Stimulated activated CD4-positive, alpha-beta T cell treated with anti-CD3 and anti-CD28 coated beads, Interleukin-4, amount 100 ng/mL, for 48 hours (primary cell): ENCODE measurements around the gene DMD.
"Not testable (repeated sequence)": the region's sequence is repeated elsewhere in the genome, so short reads cannot be mapped to it uniquely, and the experiment has no call there.

Source experiments
- DNase-seq, 2 donors: peaks; one replicate each; pipeline ENCODE4 v3.0.0-alpha.2; 2020; ENCODE audit warnings: low read depth in 2 of 2

Gene DMD

DNA sequence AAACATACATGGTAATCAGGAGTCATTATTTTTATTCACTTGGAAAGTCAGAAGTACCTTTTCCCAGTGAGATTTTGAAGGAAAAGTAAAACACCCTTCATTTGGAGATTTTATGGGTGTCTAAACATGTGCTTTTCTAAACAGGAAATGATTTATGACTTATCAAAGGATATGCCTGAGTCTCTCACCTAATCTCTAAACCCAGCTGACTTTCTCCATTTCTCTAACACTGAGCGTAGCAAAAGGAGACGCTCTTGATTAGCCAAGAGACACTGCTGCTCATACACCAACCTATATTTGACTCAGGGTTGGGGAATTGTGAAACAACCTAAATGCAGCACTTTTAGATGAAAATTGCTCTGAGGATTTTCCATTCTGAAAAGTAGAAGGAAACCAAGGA lies 1671.0 kb downstream of the DMD start:
- DNase-seq = no peak

DNA sequence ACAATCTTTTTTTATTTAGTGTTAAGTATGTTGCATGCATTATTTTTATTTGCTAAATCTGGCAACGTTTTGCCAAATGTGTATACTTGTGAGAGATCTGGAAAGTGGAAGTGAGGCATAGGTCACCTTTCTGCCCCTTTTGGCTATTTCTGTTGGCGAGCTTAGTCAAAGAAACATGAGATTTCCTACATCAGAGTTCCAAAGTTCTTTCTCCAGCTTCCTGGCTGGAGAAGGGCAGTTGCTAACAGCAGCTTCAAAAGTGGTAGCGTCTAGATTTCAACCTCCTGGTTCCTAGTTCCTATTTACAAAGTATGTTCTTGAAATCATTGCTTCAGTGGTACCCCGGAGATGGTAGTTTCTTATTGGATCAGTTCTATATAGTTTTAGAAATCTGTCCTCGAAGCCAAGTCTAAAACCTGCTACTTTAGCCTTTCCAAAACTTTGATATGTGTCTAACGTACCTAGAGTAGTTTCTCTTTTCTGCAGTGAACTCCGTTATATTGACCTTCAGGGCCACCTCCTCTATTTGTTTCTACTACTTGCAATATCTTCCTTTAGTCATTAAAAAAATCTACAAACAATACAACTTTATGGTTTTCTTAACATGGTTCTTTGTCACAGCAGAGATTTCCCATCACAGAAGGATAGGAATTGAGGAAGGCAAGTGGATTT lies 1683.8 kb downstream of the DMD start:
- no peak for DNase-seq

DNA sequence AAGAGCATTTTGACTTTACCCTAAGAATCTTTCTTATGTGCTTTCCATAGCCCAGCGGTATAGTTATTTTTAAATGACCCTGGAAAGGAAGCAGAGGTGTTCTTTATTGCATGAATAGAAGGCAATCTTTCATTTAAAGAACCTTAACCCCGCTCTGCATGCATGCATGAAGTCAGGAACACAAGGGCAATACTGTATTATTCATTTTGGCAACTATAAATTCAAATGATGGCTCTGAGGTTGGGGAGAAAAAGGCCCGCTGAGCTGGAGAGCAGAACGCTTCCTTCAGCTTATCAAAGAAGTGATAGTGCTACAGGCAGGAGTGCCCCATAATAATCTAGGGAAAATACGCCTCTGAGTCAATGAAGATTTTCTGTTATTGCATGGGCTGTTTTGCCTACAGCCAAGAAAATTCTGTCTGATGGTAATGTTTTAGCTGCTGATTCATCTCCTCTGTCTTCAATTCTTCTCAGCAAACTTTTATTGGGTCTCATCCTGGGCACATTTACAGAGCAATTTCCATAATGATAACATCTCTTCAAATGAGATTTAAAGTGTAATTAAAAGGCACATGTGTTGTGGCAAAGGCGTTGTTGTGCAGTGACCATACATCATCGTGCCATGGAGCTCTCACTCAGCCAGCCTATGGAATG lies 1687.3 kb downstream of the DMD start:
- no peak for DNase-seq

DNA sequence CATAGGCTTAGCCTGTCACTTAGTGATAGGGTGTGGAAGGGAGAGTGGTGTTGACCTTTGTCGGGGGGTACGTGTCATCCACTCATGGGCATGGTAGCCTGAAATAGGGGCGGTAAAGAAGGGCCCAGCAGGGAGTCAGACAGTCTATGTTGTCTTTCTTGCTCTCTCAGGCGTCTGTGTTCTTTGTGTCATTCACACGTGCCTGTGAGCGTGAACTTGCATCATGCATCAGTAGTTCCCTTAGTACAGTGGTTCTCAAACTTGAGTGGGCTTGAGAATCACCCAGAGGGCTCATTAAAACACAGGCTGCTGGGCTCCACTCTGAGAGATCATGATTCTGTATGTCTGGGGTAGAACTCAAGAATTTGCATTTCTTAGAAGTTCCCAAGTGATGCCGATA lies 1688.6 kb downstream of the DMD start:
- DNase-seq = no peak

DNA sequence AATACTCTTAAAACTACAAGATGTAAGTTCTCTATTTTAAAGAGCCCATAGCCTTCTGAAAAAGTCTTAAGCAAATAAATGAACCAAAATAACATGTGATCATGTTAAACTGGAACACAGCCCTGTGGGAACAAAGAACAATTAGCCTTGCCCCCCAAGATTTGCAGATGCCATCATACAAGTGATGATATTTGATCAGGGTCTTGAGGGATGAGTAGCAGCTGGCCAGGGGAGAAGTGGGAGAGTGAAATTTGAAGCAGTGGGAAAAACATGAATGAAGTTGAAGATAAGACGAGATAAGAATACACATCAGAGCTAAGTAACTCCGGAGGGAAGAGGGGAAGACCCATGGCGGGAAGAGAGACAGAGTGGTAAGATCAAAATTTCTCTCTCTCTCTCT lies 1689.4 kb downstream of the DMD start:
- no peak for DNase-seq

DNA sequence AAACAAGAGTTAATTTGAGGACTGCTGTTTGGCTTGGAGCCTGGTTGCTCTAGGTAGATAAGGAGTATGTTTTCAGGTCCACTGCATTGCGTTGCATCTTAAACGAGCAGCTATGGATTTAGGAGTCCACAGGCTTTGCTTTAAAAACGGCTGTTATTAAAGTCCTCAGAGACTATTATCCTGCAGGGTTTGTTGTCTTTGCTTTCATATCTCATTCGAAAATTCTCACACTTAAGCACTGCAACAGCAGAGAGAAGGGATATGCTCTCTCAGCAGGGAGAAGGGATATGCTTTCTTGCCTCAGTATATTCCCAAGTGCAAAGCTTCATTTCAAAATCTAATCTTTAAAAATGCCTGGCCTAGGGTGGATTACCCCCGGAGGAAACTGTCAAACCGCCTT lies 1694.8 kb downstream of the DMD start:
- no peak for DNase-seq

DNA sequence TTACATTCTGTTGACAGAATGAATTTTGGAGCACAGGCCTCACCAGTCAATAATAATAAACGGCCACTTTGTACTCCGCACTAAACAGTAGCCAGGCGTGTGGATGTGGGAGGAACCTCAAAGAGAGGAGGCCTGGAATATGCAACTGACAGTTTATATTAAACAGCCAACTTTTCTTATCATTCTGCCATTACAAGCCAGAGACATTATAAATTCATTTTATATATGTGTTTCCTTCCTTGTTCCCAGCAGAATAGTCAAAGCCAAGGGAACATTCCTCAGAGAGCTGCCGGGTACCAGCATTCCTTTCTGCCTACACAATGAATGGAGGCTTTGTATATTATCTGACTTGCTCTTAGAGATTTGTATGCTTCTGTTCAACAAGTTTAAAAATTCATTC lies 1703.0 kb downstream of the DMD start:
- no peak for DNase-seq

DNA sequence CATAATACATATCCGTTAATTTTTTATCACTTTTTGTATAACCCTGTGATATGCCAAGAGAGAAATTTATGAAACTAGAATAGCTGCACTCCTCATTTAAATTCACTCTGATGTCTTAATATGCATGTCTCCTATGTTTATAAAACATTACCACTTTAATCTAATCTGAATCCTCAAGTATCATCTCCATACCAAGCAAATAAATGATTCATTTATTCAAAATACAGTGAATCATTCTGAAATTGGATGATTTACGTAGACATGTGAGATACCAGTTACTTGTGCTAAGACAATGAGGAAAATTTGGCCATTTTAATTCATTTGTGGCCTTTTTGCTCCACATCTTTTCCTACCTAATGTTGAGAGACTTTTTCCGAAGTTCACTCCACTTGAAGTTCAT lies 1704.4 kb downstream of the DMD start:
- no peak for DNase-seq

DNA sequence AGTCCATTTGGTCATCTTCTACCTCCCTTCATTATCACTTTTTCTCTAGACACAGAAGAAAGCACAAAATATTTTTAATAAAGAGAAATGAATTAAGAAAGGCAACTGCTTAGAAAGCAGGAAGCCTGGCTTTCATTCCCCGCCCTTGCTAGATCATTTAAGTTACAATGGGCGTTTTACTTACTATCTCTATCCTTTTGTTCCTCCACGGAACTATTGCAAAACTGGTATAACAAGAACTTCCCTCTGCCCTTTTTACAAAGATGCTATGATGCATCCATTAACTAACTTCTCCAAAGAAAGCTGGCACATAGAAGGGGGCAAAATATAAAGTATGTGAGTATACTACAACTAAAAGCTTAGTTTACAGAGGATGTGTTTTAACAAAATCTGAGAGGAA lies 1705.0 kb downstream of the DMD start:
- no peak for DNase-seq

DNA sequence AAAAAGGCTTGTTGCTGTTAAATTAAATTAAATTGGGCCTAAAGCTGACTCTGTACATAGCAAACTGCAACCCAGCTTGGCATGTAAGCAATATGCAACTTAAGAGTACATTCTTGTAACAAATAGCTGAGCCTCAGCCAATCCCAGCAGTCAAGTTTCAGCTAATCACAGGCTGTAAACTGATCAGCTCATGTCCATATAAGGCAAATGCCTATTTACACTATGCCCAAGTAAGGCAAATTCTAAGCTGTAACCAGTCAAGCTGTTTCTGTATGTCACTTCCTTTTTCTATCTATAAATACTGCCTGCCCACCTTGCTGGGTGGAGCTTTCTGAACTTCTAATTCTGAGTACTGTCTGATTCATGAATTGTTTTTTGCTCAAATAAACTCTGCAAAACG lies 1710.4 kb downstream of the DMD start:
- DNase-seq = no peak

DNA sequence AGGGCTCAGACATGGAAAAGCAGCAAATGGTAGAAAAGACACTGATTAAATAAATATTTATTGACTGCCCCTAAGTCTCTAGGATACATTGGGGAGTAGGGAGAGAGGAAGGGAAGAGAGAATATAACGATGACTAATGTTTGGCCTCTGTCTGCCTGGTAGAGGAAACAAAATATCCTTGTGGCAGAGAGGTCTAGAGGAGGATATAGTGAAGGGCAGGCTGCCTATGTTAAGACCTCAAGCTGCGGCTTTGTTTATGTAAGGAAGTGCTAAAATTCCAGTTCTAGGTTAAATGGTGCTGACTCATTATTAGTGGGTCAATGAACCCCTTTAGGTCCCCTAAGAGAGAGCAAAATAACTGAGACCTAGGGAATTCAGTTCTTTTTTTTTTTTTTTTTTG lies 1712.2 kb downstream of the DMD start:
- DNase-seq = no peak

DNA sequence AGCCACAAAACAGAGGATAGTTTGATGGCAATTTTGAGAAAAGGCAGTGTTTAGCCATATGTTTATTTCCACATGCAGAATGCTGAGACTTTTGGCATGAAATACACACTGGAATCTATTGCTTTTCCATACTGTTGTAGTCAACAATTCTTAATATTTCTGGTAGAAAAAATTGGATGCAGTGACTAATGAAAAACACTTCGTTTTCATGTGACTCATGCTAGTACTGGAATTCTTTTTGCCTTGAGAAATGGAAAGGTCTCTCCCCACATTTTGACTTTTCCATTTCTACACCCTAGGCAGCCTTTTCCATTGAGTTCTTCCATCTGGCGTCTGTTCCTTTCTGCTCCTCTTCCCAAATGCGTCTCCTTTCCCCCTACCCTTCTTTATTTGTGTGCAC lies 1714.3 kb downstream of the DMD start:
- no peak for DNase-seq

DNA sequence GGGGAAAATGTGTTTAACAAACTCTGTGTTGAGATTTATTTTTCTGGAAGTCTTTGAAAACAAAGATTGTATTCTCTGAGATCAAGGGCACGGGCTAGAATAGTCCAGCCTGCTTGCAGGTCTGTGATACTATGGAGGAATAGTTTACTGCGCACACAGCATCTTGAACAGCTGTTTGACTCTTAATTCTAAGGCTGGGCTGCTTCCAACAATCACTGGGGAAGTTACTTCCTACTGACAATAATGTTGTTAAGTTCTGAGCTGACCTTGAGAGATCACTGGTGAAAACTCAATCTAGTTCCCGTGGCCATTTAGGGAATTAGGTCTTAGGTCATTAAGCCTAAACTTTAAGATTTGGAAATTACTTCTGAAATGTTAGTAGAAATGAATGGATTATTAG lies 1723.4 kb downstream of the DMD start:
- no peak for DNase-seq

DNA sequence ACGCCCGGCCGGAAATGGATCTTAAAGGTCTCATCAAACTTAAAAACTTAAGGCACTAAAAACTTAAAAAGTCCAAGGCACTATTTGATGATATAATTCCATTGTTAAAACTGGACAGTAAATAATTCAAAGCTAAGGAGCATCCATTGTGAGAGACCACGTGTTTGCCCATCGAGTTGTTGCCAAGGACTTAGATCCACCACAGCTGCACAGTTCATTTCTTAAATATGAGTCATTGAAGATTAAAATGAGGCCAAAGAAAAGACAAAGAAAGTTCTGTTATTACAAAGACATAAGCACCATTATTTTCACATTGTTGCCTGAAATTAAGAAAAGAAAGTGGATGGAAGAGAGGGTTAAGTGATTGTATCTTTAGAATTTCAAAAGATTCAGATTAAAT lies 1728.0 kb downstream of the DMD start:
- DNase-seq = no peak

DNA sequence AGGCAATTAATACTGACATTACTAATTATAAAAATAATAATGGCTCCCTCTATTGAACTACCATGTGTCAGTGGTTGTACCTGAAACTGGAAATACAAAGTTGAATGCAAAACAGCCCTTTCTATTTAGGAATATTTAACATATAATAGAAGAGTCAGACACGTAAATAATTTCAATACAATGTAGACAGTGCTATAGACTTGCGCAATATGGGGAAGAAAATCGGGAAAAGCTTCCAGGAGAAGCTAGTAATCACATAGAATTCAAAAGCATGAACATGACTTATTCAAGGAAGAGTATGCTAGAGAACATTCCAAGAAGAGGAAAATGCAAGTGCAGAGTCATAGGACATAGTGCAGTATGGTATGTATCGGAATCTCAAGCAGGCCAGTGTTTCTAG lies 1730.7 kb downstream of the DMD start:
- no peak for DNase-seq

DNA sequence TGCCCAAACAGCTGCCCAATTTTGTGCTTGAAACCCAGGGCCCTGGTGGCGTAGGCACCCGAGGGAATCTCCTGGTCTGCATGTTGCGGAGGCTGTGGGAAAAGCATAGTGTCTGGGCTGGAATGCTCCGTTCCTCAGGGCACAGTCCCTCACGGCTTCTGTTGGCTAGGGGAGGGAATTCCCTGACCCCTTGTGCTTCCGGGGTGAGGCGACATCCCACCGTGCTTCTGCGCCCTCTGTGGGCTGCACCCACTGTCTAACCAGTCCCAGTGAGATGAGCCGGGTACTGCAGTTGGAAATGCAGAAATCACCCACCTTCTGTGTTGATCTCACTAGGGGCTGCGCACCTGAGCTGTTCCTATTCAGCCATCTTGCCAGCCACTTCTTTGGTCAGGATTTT lies 1740.1 kb downstream of the DMD start:
- no peak for DNase-seq

DNA sequence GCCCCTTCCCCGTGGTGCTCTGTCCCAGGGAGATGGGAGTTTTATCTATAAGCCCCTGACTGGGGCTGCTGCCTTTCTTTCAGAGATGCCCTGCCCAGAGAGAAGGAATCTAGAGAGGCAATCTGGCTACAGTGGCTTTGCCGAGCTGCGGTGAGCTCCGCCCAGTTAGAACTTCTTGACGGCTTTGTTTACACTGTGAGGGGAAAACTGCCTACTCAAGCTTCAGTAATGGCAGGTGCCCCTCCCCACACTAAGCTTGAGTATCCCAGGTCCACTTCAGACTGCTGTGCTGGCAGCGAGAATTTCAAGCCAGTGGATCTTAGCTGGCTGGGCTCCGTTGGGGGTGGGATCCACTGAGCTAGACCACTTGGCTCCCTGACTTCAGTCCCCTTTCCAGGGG lies 1740.6 kb downstream of the DMD start:
- not testable (repeated sequence) for DNase-seq

DNA sequence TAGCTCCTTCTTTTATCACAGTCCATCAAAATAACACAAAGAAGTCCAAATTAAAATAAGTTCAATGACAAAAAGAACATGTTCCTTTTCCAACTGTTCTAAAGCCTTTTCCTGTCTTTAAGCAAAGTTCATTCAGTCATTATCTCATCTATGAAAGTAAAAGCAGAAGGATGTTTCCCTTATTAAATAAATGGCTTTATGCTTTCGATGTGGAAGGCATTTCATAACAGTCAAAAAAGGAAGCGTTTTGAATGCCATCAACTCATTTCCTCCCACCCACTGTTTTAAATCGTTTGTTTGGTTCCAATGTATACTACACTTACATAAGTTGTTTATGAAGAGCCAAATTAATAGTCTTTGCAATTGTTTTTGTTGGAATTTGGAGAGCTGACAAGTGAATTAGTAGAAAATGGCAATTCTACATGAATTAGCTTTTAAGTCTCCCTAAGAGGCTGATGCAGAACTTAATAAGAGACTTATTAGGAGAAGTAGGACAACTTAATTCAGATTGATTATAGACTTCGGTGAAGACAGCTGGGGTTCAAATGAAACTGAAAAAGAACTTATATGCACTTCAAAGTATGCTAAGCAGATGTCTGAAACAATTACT lies 1746.9 kb downstream of the DMD start:
- no peak for DNase-seq

DNA sequence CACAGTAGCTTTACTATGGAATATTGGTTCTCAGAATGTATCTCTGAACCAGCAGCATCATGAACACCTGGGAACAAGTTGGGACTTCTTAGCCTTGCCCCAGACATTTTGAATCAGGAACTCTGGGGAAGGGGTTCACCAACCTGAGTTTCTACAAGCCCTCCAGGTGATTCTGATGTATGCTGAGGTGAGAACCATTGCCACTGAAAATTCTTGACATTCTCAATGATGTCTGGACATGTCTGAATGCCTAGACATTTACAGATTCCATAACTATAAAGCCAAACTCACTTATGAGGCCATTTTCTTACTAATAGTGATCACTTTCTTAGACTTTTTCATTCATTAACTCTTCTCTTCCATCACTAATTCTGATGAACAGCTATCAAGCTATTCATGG lies 1750.1 kb downstream of the DMD start:
- DNase-seq = no peak

DNA sequence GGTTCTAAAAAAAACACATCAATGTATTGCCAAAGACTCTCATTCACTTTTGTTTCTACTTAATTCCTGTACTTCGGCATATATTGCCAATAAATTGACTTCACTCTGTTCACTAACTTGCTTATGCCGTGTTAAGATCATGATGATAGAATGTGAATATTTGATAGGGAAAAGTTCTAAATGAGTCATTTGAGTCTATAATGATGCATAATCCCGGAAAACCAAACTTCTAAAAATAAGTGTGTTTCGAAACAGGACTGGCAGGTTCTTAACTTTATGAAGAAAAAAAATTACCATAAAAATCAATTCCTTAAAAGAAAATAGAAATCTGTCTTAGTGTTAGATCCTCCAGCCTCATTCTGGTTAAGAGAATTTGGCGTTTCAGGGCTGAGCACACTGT lies 1752.0 kb downstream of the DMD start:
- DNase-seq = no peak

DNA sequence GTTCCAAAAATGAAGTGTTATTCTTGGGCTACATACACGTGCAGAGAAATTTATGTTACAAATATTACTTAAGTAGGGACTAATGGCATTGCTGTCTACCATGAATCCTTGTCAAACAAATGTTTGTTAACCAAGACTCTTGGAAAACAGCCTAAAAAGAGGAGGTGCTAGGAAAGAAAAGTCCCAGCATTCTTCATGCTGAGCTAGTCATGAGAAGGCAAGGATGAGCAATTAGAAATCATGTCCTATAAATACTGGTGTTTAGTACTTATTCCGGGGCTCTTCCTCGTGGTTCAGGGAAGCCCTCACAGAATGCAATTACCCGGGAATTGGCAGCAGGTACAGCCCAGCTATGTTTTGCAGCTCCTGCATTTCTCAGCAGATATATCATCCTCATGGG lies 1761.4 kb downstream of the DMD start:
- no peak for DNase-seq

DNA sequence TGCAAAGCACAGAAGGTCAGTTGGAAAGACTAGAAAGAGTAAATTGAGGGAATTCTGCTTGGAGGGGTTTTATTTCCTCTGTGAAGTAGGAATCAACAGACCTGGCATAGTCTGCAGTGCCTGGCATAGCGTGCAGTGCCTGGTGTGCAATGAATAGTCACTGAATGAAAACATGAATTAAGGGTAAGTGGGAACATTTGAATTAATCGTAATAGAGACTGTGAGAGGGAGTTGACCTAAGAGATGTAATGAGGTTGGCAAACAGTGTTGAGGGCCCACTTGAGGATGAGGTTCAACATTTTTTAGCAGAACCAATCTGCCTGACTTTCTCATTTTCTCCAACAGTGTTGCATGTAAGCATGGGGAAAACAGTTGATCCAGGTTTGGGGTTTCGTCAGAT lies 1762.3 kb downstream of the DMD start:
- no peak for DNase-seq

DNA sequence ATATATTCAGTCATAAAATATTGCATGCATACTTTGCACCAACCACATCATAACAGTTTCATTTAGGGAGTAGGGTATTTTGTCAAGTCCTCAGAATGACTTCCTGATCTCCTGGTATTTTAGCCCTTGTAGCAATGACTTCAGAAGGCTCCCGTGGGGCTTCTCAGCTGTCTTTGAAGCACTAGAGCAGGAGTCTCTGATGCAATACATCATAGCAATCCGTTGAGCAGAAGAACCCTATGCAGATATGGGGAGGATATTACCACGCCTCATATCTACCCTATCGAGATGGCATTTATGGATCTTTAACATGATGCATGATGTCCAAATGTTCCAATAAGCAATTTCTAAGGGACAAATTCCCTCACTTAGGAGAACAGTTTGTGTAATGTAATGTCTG lies 1765.8 kb downstream of the DMD start:
- no peak for DNase-seq

DNA sequence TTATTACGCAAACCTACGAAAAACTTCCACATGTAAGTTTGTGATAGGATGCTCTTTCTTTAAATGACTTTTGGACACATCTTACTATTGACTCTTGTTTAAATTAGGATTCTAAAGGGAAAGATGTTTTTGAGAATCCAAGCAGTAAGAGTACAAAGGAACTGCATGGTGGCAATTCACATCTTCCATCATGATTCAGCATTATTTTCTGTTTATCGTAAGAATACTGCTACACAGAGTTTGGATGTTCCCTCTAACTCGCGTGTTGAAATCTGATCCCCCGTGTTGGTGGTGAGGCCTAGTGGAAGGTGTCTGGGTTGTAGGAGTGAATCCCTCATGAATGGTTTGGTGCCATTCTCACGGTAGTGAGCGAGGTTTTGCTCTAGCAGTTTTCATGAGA lies 1767.7 kb downstream of the DMD start:
- no peak for DNase-seq
